LNCAP (cell line): ENCODE data around the gene L3MBTL2.

ENCODE experiments used
- CTCF ChIP-seq: fragments of 450-650 bp; IDR thresholded peaks from 2 replicates; pipeline ENCODE4 v1.5.1; 2017; ENCODE audit warnings: mild to moderate bottlenecking

The L3MBTL2 gene

GRCh38 chr22:41204992-41205900, at the start of gene L3MBTL2:
TSS of gene L3MBTL2 (plus strand) at chr22:41205312. CDS start at chr22:41205363, 51 bp downstream.
- no peak for TF ChIP-seq CTCF

GRCh38 chr22:41157083-41157482, 48.0 kb upstream of the L3MBTL2 start:
- no peak for TF ChIP-seq CTCF

- TF ChIP-seq CTCF, result no peak
Observed at GRCh38 chr22:41169157-41169556, 36.0 kb upstream of the L3MBTL2 start.

- no peak for TF ChIP-seq CTCF
Observed at GRCh38 chr22:41171996-41172395, 33.1 kb upstream of the L3MBTL2 start.

GRCh38 chr22:41175546-41175945, 29.6 kb upstream of the L3MBTL2 start:
- TF ChIP-seq CTCF, result no peak

- no peak for TF ChIP-seq CTCF
Observed at GRCh38 chr22:41177040-41177621, 28.0 kb upstream of the L3MBTL2 start.

- no peak for TF ChIP-seq CTCF
Observed at GRCh38 chr22:41177622-41178424, 27.3 kb upstream of the L3MBTL2 start.
